BLaER1 (cell line): Measurements from ENCODE around the gene SEMA6A.

ENCODE experiments used
- H3K27ac ChIP-seq: shearing (Covaris generic); formaldehyde crosslinking; 2 replicates; pipeline ENCODE4 v1.8.1; 2022
- H3K27me3 ChIP-seq: shearing (Covaris generic); formaldehyde crosslinking; 2 replicates; pipeline ENCODE4 v1.8.1; 2022
- H3K36me3 ChIP-seq: shearing (Covaris generic); formaldehyde crosslinking; 2 replicates; pipeline ENCODE4 v1.8.1; 2022
- H3K4me1 ChIP-seq: shearing (Covaris generic); formaldehyde crosslinking; 2 replicates; pipeline ENCODE4 v1.8.1; 2022
- H3K4me2 ChIP-seq: shearing (Covaris generic); formaldehyde crosslinking; 2 replicates; pipeline ENCODE4 v1.8.1; 2022
- H3K4me3 ChIP-seq: shearing (Covaris generic); formaldehyde crosslinking; 2 replicates; pipeline ENCODE4 v1.8.1; 2022
- H3K9ac ChIP-seq: shearing (Covaris generic); formaldehyde crosslinking; 2 replicates; pipeline ENCODE4 v1.8.1; 2022
- H3K9me3 ChIP-seq: shearing (Covaris generic); formaldehyde crosslinking; 2 replicates; pipeline ENCODE4 v1.8.1; 2022
- H4K20me1 ChIP-seq: shearing (Covaris generic); formaldehyde crosslinking; 2 replicates; pipeline ENCODE4 v1.8.1; 2022
- Cebpa-rat ChIP-seq: shearing (Covaris generic); IDR thresholded peaks from 2 replicates; pipeline ENCODE4 v1.8.1; 2022

SEMA6A gene

DNA sequence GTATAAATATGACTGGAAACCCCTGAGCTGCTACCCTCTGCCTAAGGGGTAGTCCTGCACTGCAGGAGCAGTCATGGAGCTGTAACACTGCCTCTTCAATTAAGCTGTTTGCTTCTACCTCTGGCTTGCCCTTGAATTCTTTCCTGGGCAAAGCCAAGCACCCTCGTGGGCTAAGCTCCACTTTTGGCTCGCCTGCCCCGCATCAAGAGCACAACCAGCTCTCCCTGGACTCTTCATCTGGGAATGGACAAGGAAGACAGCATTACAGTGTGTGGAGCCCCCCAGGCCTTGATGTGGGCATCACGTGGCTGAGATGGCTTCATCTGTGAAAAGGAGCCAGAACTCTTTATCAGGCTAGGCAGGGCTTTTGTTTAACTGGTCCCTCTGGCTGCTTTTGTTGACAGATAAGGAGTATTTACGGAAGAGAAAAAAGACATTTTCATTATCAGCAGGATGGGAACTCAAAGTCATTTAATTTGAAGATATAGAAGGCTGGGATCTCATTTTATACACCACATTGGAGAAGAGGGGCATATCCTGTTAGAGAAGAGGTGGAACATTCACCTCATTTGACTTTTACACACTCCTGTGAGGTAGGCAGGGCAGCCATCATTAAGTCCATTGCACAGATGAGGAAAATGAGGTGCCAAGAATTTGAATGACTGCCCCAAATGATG, 137.8 kb downstream of the SEMA6A start:
- Histone ChIP-seq H3K4me2 (peak overlapping the region; percentile 30), H3K4me1 (peaks cover 58% of the 10 kb centered on the region), H3K4me3 (no peak overlapping the region), H3K9ac (no peak overlapping the region), H3K27me3 (no peaks in the 10 kb centered on the region), H3K27ac (peak overlapping the region; percentile 18; the same call in 1 of the 2 replicates), H3K36me3 (no peaks in the 10 kb centered on the region), H3K9me3 (peaks cover 14% of the 10 kb centered on the region; the same call in 1 of the 2 replicates), H4K20me1 (no peaks in the 10 kb centered on the region)
- TF ChIP-seq Cebpa-rat, result no peak

DNA sequence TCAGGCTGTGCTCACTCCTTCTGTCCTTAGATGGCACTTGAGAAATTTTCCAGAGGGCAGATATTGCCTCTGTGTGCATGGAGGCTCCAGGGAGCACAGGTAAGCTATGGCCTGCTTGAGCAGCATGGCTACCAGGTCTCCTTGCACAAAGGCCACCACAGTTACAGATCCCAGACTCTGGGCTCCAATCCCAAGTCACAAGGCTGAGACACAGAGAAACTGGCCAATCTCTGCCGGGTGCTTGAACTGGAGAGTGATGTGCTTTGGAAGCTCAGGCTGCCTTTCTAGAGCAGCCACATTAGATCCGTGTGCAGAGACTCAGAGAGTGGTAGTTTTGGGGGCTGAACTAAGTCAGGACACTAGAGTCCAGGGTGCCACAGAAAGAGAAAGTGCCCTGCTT, 145.7 kb downstream of the SEMA6A start:
- no peaks in the 10 kb centered on the region for H3K27me3 ChIP-seq
- H3K4me3 ChIP-seq, result no peak overlapping the region
- H3K36me3 ChIP-seq, result 0 out of 2 replicates have a peak, but pooled peaks cover 5% of the 10 kb centered on the region
- no peak for TF ChIP-seq Cebpa-rat
- no peak overlapping the region for H3K9ac ChIP-seq
- no peak overlapping the region for H3K4me2 ChIP-seq
- peaks cover under 1% of the 10 kb centered on the region; the same call in 1 of the 2 replicates for H3K9me3 ChIP-seq
- H3K4me1 ChIP-seq, result no peaks in the 10 kb centered on the region
- no peak overlapping the region for H3K27ac ChIP-seq
- H4K20me1 ChIP-seq, result no peaks in the 10 kb centered on the region

DNA sequence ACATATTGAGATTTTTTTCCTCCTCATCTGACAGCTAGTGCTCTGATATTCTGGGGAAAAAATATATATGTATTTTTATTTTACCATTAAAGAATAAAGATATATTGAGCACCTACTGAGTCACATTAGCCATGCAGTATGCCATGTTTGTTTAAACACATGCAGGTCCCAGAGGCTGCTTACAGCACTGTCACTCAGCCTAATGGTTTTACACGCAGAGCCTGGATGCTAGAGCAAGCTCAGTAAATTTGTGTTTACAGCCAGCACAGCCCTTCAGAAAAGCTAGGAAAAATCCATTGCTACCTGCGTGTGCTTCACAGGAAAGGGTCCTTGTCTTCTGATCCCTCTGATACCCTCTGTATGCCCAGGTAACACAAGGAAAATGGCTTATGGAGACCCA, 146.2 kb downstream of the SEMA6A start:
- Histone ChIP-seq H3K4me1 (no peaks in the 10 kb centered on the region), H3K27ac (no peak overlapping the region), H3K4me3 (no peak overlapping the region), H3K4me2 (no peak overlapping the region), H3K9ac (no peak overlapping the region), H3K9me3 (no peaks in the 10 kb centered on the region; the same call in 1 of the 2 replicates), H4K20me1 (no peaks in the 10 kb centered on the region), H3K27me3 (no peaks in the 10 kb centered on the region), H3K36me3 (0 out of 2 replicates have a peak, but pooled peaks cover 5% of the 10 kb centered on the region)
- no peak for TF ChIP-seq Cebpa-rat

DNA sequence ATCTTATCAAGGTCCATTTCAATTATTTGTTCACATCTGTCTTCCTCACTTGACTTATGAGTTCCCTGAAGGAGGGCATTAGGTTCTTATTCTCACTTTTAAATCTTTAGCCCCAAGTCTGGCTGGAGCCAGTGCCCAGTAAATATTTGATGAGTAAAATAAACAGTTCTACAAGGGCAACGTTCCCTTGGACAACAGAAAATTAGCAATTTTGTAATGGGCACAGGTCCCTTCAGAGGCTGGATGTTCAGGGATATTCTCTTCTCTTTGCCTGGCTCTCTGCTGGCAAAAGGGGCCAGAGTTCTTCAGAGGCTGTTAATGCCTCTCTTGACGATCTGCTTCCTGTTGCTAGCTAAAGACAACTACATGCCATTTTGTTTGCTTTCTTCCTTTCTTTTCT, 149.7 kb downstream of the SEMA6A start:
- H3K27me3 ChIP-seq, result no peaks in the 10 kb centered on the region
- no peaks in the 10 kb centered on the region for H4K20me1 ChIP-seq
- TF ChIP-seq Cebpa-rat, result no peak
- H3K36me3 ChIP-seq, result peaks cover 5% of the 10 kb centered on the region; the same call in 1 of the 2 replicates
- H3K27ac ChIP-seq, result no peak overlapping the region
- no peak overlapping the region for H3K4me2 ChIP-seq
- H3K4me3 ChIP-seq, result no peak overlapping the region
- peaks cover 10% of the 10 kb centered on the region for H3K4me1 ChIP-seq
- no peak overlapping the region for H3K9ac ChIP-seq
- H3K9me3 ChIP-seq, result peaks cover 11% of the 10 kb centered on the region

DNA sequence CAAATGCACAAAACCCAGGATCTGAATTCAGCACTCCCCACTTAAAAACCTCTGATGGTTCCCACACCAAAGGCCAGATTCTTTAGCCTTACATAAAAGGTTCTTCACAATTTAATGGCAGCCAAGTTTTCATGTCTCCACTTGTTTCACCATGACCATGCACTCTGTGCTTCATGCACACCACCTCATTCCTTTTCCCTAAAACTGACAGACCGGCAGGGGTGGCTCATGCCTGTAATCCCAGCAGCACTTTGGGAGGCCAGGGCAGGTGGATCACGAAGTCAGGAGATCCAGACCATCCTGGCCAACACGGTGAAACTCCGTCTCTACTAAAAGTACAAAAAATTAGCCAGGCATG, 150.4 kb downstream of the SEMA6A start:
- no peak for TF ChIP-seq Cebpa-rat
- Histone ChIP-seq H3K4me1 (peaks cover 17% of the 10 kb centered on the region), H3K4me3 (no peak overlapping the region), H3K4me2 (no peak overlapping the region), H3K9ac (no peak overlapping the region), H3K36me3 (peaks cover 5% of the 10 kb centered on the region; the same call in 1 of the 2 replicates), H3K9me3 (peaks cover 11% of the 10 kb centered on the region), H3K27me3 (no peaks in the 10 kb centered on the region), H4K20me1 (no peaks in the 10 kb centered on the region), H3K27ac (no peak overlapping the region)

DNA sequence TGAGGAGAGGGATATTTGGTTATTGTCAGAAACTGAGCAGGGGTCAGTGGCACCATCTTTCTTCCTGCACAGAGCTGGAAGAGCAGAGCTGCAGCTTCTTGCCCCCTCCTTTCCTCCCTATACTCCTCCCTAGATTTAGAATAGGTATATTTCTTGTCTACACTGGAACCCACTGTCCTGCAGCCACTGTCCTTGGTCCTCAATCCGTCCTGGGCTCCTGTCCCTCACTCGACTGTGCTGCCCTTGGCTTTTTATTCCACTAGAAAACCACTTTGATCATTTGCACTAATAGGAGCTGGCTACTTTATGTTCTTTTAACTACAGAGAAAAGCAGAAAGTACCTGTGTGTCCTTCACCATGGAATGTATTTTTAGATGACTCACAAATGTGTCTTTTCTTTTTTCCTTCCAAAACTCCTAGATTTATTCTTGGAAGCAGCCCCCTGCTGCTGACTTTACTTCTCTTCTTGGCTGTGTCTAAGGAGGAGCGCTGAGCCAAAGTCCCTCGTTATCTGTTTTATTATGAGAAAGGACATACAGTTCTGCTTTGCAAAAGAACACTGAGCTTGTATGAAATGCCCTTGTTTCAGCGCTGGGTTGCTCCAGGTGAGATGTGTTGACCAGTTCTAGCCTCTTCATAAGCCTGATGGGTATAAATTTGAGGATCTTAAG, 150.9 kb downstream of the SEMA6A start:
- TF ChIP-seq Cebpa-rat, result no peak
- Histone ChIP-seq H4K20me1 (no peaks in the 10 kb centered on the region), H3K9me3 (peaks cover 11% of the 10 kb centered on the region), H3K36me3 (peaks cover 5% of the 10 kb centered on the region; the same call in 1 of the 2 replicates), H3K27me3 (no peaks in the 10 kb centered on the region), H3K4me2 (no peak overlapping the region), H3K4me3 (no peak overlapping the region), H3K9ac (no peak overlapping the region), H3K27ac (no peak overlapping the region), H3K4me1 (peaks cover 20% of the 10 kb centered on the region)

DNA sequence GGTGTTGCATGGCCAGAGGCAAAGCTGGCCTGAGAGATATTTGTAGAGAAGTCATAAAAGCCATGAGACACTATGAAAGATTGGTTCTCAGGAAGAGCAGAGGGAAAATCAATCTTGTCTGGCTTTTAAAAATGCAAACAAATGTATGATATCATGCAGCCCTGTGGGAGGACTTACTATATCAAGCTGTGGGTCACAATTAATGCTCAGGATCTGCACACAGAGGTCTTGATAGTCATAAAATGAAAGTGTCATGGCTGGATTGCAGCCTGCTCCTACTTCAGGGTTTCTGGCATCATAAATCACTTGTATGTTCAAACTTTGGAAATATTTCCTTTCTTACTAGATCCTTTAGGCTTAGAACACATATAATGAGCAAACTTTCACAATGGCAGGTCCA, 151.5 kb downstream of the SEMA6A start:
- Histone ChIP-seq H4K20me1 (no peaks in the 10 kb centered on the region), H3K9ac (no peak overlapping the region), H3K4me3 (no peak overlapping the region), H3K27me3 (no peaks in the 10 kb centered on the region), H3K9me3 (peaks cover 11% of the 10 kb centered on the region), H3K4me1 (peaks cover 21% of the 10 kb centered on the region), H3K27ac (no peak overlapping the region), H3K4me2 (no peak overlapping the region), H3K36me3 (peaks cover 5% of the 10 kb centered on the region; the same call in 1 of the 2 replicates)
- no peak for TF ChIP-seq Cebpa-rat

DNA sequence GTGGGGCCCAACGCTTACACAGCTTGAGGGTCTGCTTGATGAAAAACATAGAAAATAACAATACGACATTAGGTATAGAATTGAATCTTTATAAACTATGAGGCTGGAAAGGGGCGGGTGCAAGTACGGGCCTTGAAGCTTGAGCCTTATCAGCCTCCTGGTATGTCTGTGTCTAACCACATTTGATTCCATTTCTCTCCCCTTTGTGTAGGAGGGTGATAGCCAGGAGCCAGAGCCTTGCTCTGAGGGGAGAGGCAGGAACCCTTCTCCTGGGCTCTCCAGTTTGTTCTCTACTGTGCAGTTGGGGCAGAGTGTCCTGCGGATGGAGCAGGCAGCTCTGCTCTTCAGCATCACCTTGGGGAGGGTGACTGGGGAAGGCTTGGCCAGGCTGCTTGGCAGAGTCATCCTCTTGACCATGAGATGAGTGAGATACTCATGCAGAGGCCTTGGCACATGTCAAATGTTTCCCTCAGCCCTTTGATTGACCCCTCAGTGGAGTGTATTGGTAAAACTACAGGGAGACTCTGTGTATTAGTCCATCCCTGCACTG, 153.5 kb downstream of the SEMA6A start:
- H4K20me1 ChIP-seq, result no peaks in the 10 kb centered on the region
- H3K36me3 ChIP-seq, result no peaks in the 10 kb centered on the region; the same call in 1 of the 2 replicates
- H3K9ac ChIP-seq, result no peak overlapping the region
- H3K4me1 ChIP-seq, result peaks cover 24% of the 10 kb centered on the region
- no peaks in the 10 kb centered on the region for H3K27me3 ChIP-seq
- no peak for TF ChIP-seq Cebpa-rat
- H3K27ac ChIP-seq, result no peak overlapping the region
- H3K9me3 ChIP-seq, result peaks cover 11% of the 10 kb centered on the region
- H3K4me3 ChIP-seq, result no peak overlapping the region
- H3K4me2 ChIP-seq, result no peak overlapping the region

DNA sequence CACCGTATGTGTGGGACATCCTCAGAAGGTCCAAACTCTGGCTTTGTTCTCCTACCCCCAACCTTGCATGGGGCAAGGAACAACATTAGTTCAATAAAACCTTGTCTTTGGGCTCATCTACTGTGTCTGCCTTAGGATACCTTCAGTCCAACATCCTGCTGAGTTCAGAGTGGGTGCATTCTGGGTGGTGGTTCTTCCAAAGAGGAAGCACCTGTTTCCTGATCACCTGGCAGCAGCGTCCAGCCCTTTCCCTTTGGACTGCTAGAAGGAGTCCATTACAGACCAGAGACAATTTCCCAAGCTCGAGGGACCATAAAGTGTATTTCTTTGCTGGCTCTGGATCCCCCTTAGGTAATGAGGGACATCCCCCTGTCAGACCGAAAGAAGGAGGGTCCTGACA, 154.1 kb downstream of the SEMA6A start:
- H4K20me1 ChIP-seq, result no peaks in the 10 kb centered on the region
- H3K27me3 ChIP-seq, result no peaks in the 10 kb centered on the region
- H3K4me2 ChIP-seq, result peak overlapping the region; percentile 59
- no peak overlapping the region for H3K9ac ChIP-seq
- H3K4me1 ChIP-seq, result peaks cover 24% of the 10 kb centered on the region
- H3K9me3 ChIP-seq, result peaks cover 11% of the 10 kb centered on the region
- no peak for TF ChIP-seq Cebpa-rat
- no peak overlapping the region for H3K4me3 ChIP-seq
- peak overlapping the region; percentile 24; the same call in 1 of the 2 replicates for H3K27ac ChIP-seq
- H3K36me3 ChIP-seq, result peaks cover 6% of the 10 kb centered on the region; the same call in 1 of the 2 replicates

DNA sequence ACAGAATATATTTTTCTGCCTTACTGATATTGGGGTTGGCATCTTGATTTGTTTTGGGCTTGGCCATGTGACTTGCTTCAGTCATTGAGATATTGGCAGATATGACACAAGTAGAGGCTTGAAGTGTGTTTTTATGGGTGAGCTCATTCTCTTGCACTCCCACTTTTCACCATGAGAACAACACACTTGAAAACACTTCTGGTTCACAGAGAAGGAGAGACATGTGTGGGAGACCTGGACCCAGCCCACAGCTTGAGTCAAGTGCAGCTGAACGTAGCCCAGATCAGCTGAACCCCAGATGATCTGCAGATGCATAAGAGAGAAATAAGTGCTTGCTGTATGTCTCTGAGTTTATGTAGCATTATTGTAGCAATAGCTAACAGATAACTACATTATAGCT, 155.4 kb downstream of the SEMA6A start:
- Histone ChIP-seq H3K27ac (no peak overlapping the region), H4K20me1 (no peaks in the 10 kb centered on the region), H3K27me3 (no peaks in the 10 kb centered on the region), H3K9me3 (peaks cover 11% of the 10 kb centered on the region), H3K36me3 (peaks cover 7% of the 10 kb centered on the region; the same call in 1 of the 2 replicates), H3K4me1 (peaks cover 24% of the 10 kb centered on the region), H3K4me2 (peak overlapping the region; percentile 59; the same call in 1 of the 2 replicates), H3K4me3 (no peak overlapping the region), H3K9ac (no peak overlapping the region)
- no peak for TF ChIP-seq Cebpa-rat
